IMR-90 (cell line): ENCODE measurements around the gene NCAPG2. TPM values are rescaled to one million over a fixed set of nuclear protein-coding genes. Genes with fewer than 3 reads are reported as not detected.

Experiments used
- ATAC-seq: fragments of 200-7000 bp; cut with Tn5 transposase; 2 replicates; pipeline ENCODE4 v1.9.1; 2020; ENCODE audit warnings: low read depth, mild to moderate bottlenecking, moderate library complexity
- BruUV-seq: library from RNA; stranded (reverse); fragments of 400-500 nt; replicated peaks from 2 replicates; lab custom pipeline; 2021; lab: Mats Ljungman, UMichigan
- CTCF ChIA-PET: fragments of 300-600 bp; formaldehyde crosslinking; extraction: SDS; loops from one replicate; lab custom pipeline; 2021; ENCODE audit warnings: antibody characterized with exemption; lab: Yijun Ruan, JAX
- POLR2A ChIA-PET: fragments of 300-600 bp; sonication (Branson Sonifier 250); formaldehyde crosslinking; loops from one replicate; lab custom pipeline; 2022; ENCODE audit warnings: antibody characterized with exemption; ENCODE audit not compliant: unreplicated experiment; lab: Charles Lee
- DNase-seq: peaks from one replicate; pipeline ENCODE4 v3.0.0; 2013
- H2AFZ ChIP-seq: replicated peaks from 2 replicates; pipeline ENCODE3; 2013; ENCODE audit warnings: low read length, mild to moderate bottlenecking; ENCODE audit not compliant: poor library complexity
- H2AK5ac ChIP-seq: 2 replicates; pipeline ENCODE4 v1.6.1; 2013; ENCODE audit warnings: low read depth, low read length, inconsistent platforms
- H2AK9ac ChIP-seq: replicated peaks from 2 replicates; pipeline ENCODE3; 2013; ENCODE audit warnings: mild to moderate bottlenecking, low read depth, low read length, moderate library complexity; ENCODE audit not compliant: poor library complexity
- H2BK120ac ChIP-seq: 2 replicates; pipeline ENCODE4 v1.6.1; 2013; ENCODE audit warnings: low read depth, low read length, inconsistent platforms
- H2BK15ac ChIP-seq: 3 replicates; pipeline ENCODE4 v1.6.1; 2013; ENCODE audit warnings: low read depth, low read length, inconsistent platforms
- H2BK20ac ChIP-seq: 2 replicates; pipeline ENCODE4 v1.6.1; 2013; ENCODE audit warnings: low read depth, mild to moderate bottlenecking, inconsistent platforms, low read length, moderate library complexity
- H2BK5ac ChIP-seq: 2 replicates; pipeline ENCODE4 v1.6.1; 2013; ENCODE audit warnings: mild to moderate bottlenecking, low read depth, low read length, inconsistent platforms; ENCODE audit not compliant: poor library complexity, severe bottlenecking
- H3K14ac ChIP-seq: replicated peaks from 2 replicates; pipeline ENCODE4 v1.6.1; 2013; ENCODE audit warnings: low read depth, low read length, inconsistent platforms
- H3K18ac ChIP-seq: 2 replicates; pipeline ENCODE4 v1.6.1; 2013; ENCODE audit warnings: low read depth, low read length, control low read depth
- H3K23ac ChIP-seq: 2 replicates; pipeline ENCODE4 v1.6.1; 2013; ENCODE audit warnings: low read depth, low read length, inconsistent platforms
- H3K27ac ChIP-seq: 2 replicates; pipeline ENCODE4 v1.5.1; 2013; ENCODE audit warnings: mild to moderate bottlenecking, control low read depth, low read length; ENCODE audit not compliant: insufficient read depth
- H3K27me3 ChIP-seq: 2 replicates; pipeline ENCODE4 v1.6.1; 2013; ENCODE audit warnings: low read length; ENCODE audit not compliant: control insufficient read depth, insufficient read depth
- H3K36me3 ChIP-seq: 2 replicates; pipeline ENCODE4 v1.6.1; 2013; ENCODE audit warnings: low read length, mixed read lengths; ENCODE audit not compliant: control insufficient read depth, insufficient read depth
- H3K4ac ChIP-seq: 2 replicates; pipeline ENCODE4 v1.6.1; 2013; ENCODE audit warnings: low read depth, low read length, inconsistent platforms
- H3K4me1 ChIP-seq: 2 replicates; pipeline ENCODE4 v1.6.1; 2013; ENCODE audit warnings: low read length, mixed read lengths; ENCODE audit not compliant: control insufficient read depth, insufficient read depth
- H3K4me2 ChIP-seq: 2 replicates; pipeline ENCODE4 v1.6.1; 2013; ENCODE audit warnings: low read depth, mild to moderate bottlenecking, control low read depth, low read length, moderate library complexity
- H3K4me3 ChIP-seq: 2 replicates; pipeline ENCODE4 v1.5.1; 2013; ENCODE audit warnings: low read depth, mild to moderate bottlenecking, control low read depth, low read length, moderate library complexity; ENCODE audit not compliant: insufficient read depth
- H3K56ac ChIP-seq: 2 replicates; pipeline ENCODE4 v1.6.1; 2013; ENCODE audit warnings: low read length, inconsistent platforms; ENCODE audit not compliant: insufficient read depth; ENCODE audit errors: extremely low read depth
- H3K79me1 ChIP-seq, 2 experiments: 2 replicates each; pipeline ENCODE4 v1.6.1; 2013; ENCODE audit warnings: low read length in 2 of 2, inconsistent platforms in 1 of 2, low read depth in 1 of 2
- H3K9ac ChIP-seq: 2 replicates; pipeline ENCODE4 v1.6.1; 2013; ENCODE audit warnings: low read depth, low read length, control low read depth
- H3K9me1 ChIP-seq: 2 replicates; pipeline ENCODE4 v1.6.1; 2013; ENCODE audit warnings: low read length, inconsistent platforms; ENCODE audit not compliant: insufficient read depth
- H3K9me3 ChIP-seq: 2 replicates; pipeline ENCODE4 v1.6.1; 2013; ENCODE audit warnings: low read length; ENCODE audit not compliant: control insufficient read depth, insufficient read depth
- H4K20me1 ChIP-seq: 2 replicates; pipeline ENCODE4 v1.6.1; 2013; ENCODE audit warnings: low read length, inconsistent platforms; ENCODE audit not compliant: insufficient read depth
- H4K5ac ChIP-seq: 2 replicates; pipeline ENCODE4 v1.6.1; 2013; ENCODE audit warnings: mild to moderate bottlenecking, low read depth, low read length, control low read depth
- H4K8ac ChIP-seq, 2 experiments: 2 replicates each; pipeline ENCODE4 v1.6.1; 2013; ENCODE audit warnings: low read depth in 2 of 2, low read length in 2 of 2, control low read depth in 1 of 2, inconsistent platforms in 1 of 2
- H4K91ac ChIP-seq: 2 replicates; pipeline ENCODE4 v1.6.1; 2013; ENCODE audit warnings: low read depth, low read length, inconsistent platforms; ENCODE audit not compliant: insufficient read depth
- CEBPB ChIP-seq: IDR thresholded peaks from 2 replicates; pipeline ENCODE4 v1.6.1; 2012; ENCODE audit warnings: low read depth, low read length, improper control_type of control experiment
- WGBS, 2 experiments: methylation state at CpG; one replicate each; pipeline versions ENCODE4 v1.1.5 to v1.1.7; 2013; ENCODE audit warnings: missing lambda C conversion rate in 2 of 2; ENCODE audit not compliant: insufficient read length in 1 of 2; ENCODE audit errors: extremely low coverage in 2 of 2; 5-methylcytosine and 5-hydroxymethylcytosine counted together
- dilution Hi-C: fragments of 300-500 bp; cut with HindIII; formaldehyde crosslinking; loops from one replicate; pipeline ENCODE4 v1.14.3; 2018; ENCODE audit warnings: low sequenced_read_pairs; ENCODE audit not compliant: unreplicated experiment
- in situ Hi-C: fragments of 300-500 bp; cut with MboI; formaldehyde crosslinking; loops from 3 replicates; pipeline ENCODE4 v1.14.3; 2019; ENCODE audit warnings: low sequenced_read_pairs, inconsistent platforms, mixed read lengths
- intact Hi-C: fragments of 100-400 bp; cut with micrococcal nuclease; formaldehyde crosslinking; loops from 2 replicates; pipeline ENCODE4 v1.10.0; 2022
- polyA plus RNA-seq, 3 experiments: library from polyadenylated mRNA; depleted of rRNA; stranded (reverse); fragments of >200 nt; gene quantifications; 2 replicates each; pipeline ENCODE4 v1.2.3, GENCODE V29; 2012; ENCODE audit warnings: low replicate concordance in 1 of 3
- total RNA-seq: library from RNA; depleted of rRNA; stranded (reverse); fragments of >200 nt; gene quantifications from 2 replicates; pipeline ENCODE4 v1.2.3, GENCODE V29; 2012

The NCAPG2 gene
- total and polyA plus RNA-seq, 2 of the 4 experiments (the other 2 are of a cell fraction) = 25.6 to 25.8 TPM

- H3K4me3 ChIP-seq = no peak overlapping the region
- no peak overlapping the region for H2AK9ac ChIP-seq
- no peak overlapping the region for H3K18ac ChIP-seq
- peaks cover 2% of the 10 kb centered on the region; the same call in 1 of the 2 replicates for H3K9me3 ChIP-seq
- DNase-seq = no peak
- no peak overlapping the region for H3K4me2 ChIP-seq
- no peak overlapping the region for H4K91ac ChIP-seq
- no TSS peak for BruUV-seq
- H2AK5ac ChIP-seq = no peak overlapping the region
- H4K5ac ChIP-seq = no peak overlapping the region
- no peaks in the 10 kb centered on the region for H3K9me1 ChIP-seq
- H4K20me1 ChIP-seq = no peaks in the 10 kb centered on the region
- no peak overlapping the region for H3K4ac ChIP-seq
- no peaks in the 10 kb centered on the region for H3K4me1 ChIP-seq
- no CpG with 5 or more reads among the region's 4 CpGs for WGBS, 2 experiments
- ChIA-PET CTCF (no interaction called here), POLR2A (no interaction called here)
- no peak overlapping the region for H4K8ac ChIP-seq
- H2BK15ac ChIP-seq = no peak overlapping the region
- H3K79me1 ChIP-seq = no peaks in the 10 kb centered on the region
- H3K9ac ChIP-seq = no peak overlapping the region
- H3K23ac ChIP-seq = no peak overlapping the region
- no peak for ATAC-seq
- no peak overlapping the region for H3K14ac ChIP-seq
- no peaks in the 10 kb centered on the region for H3K27me3 ChIP-seq
- intact Hi-C loops (no loop called here), dilution Hi-C loops (no loop called here), in situ Hi-C loops (no loop called here)
- TF ChIP-seq CEBPB = no peak
- H3K36me3 ChIP-seq = no peaks in the 10 kb centered on the region
- H3K27ac ChIP-seq = no peak overlapping the region
- H2BK5ac ChIP-seq = no peak overlapping the region
- no peak overlapping the region for H2AFZ ChIP-seq
- no peak overlapping the region for H3K56ac ChIP-seq
- no peak overlapping the region for H2BK120ac ChIP-seq
- H2BK20ac ChIP-seq = no peak overlapping the region
Measured at GRCh38 chr7:158596745-158597144, 107.9 kb downstream of the NCAPG2 start.
